OCI-M1 (cell line): Measurements from ENCODE around the gene MAB21L4.

Experiments
- DNase-seq: peaks from one replicate; lab custom pipeline; 2025; lab: John Stamatoyannopoulos, UW

MAB21L4 gene

GRCh38 chr2:240895656-240896388, at the start of gene MAB21L4:
TSS of gene MAB21L4 (minus strand) at chr2:240896156. CDS start at chr2:240895997, 159 bp downstream.
- DNase-seq, result no peak

GRCh38 chr2:240936106-240936505, 40.1 kb upstream of the MAB21L4 start:
- DNase-seq, result no peak

- no peak for DNase-seq
Measured at GRCh38 chr2:240935103-240935876, 39.3 kb upstream of the MAB21L4 start.

- DNase-seq, result no peak
Measured at GRCh38 chr2:240934701-240935102, 38.7 kb upstream of the MAB21L4 start.

GRCh38 chr2:240933966-240934700, 38.2 kb upstream of the MAB21L4 start:
- no peak for DNase-seq

GRCh38 chr2:240933048-240933965, 37.4 kb upstream of the MAB21L4 start:
- no peak for DNase-seq

- DNase-seq, result no peak
Measured at GRCh38 chr2:240932724-240933047, 36.7 kb upstream of the MAB21L4 start.

- no peak for DNase-seq
Measured at GRCh38 chr2:240932001-240932723, 36.2 kb upstream of the MAB21L4 start.

- DNase-seq, result no peak
Measured at GRCh38 chr2:240931319-240931949, 35.5 kb upstream of the MAB21L4 start.

- no peak for DNase-seq
Measured at GRCh38 chr2:240930631-240931318, 34.8 kb upstream of the MAB21L4 start.

GRCh38 chr2:240930096-240930630, 34.2 kb upstream of the MAB21L4 start:
- DNase-seq, result no peak

- DNase-seq, result no peak
Measured at GRCh38 chr2:240929364-240930095, 33.6 kb upstream of the MAB21L4 start.

- no peak for DNase-seq
Measured at GRCh38 chr2:240928476-240929363, 32.8 kb upstream of the MAB21L4 start.

GRCh38 chr2:240927390-240927781, 31.4 kb upstream of the MAB21L4 start:
- no peak for DNase-seq

- no peak for DNase-seq
Measured at GRCh38 chr2:240926516-240927389, 30.8 kb upstream of the MAB21L4 start.

- DNase-seq, result no peak
Measured at GRCh38 chr2:240925568-240926515, 29.9 kb upstream of the MAB21L4 start.
